Lower leg skin (tissue), 3 donors: ENCODE data around the gene ARHGEF39.

ENCODE experiments used
- POLR2A ChIP-seq, 2 donors: fragments of 450-650 bp; IDR thresholded peaks; one replicate each; pipeline ENCODE4 v1.6.1; 2016 to 2017; ENCODE audit warnings: antibody characterized with exemption in 2 of 2, mild to moderate bottlenecking in 1 of 2, moderate library complexity in 1 of 2
- TF ChIP-seq, protein P1 (sequence below), 3 donors: fragments of 450-650 bp; IDR thresholded peaks; one replicate each; pipeline ENCODE4 v1.5.1; 2016; ENCODE audit warnings: antibody characterized with exemption in 3 of 3, mild to moderate bottlenecking in 3 of 3, moderate library complexity in 2 of 3

DNA sequence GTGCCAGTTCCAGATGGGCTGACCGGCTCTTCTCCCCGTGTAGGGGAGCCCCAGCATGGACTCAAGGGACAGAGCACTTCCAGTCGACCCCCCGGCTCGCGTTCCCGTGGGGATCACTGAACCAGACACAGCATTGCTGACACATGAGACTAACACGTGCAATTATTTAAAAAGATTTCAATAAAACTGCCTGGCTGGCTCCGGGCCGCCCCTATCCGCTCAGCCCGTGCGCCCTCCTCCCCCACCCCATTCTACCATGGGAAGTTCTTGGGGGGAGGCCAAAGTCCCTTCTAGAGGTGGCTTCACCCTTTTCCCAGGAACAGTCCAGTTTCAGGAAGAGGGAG is 55.2 kb downstream of the ARHGEF39 start:
- TF ChIP-seq, protein P1, sequence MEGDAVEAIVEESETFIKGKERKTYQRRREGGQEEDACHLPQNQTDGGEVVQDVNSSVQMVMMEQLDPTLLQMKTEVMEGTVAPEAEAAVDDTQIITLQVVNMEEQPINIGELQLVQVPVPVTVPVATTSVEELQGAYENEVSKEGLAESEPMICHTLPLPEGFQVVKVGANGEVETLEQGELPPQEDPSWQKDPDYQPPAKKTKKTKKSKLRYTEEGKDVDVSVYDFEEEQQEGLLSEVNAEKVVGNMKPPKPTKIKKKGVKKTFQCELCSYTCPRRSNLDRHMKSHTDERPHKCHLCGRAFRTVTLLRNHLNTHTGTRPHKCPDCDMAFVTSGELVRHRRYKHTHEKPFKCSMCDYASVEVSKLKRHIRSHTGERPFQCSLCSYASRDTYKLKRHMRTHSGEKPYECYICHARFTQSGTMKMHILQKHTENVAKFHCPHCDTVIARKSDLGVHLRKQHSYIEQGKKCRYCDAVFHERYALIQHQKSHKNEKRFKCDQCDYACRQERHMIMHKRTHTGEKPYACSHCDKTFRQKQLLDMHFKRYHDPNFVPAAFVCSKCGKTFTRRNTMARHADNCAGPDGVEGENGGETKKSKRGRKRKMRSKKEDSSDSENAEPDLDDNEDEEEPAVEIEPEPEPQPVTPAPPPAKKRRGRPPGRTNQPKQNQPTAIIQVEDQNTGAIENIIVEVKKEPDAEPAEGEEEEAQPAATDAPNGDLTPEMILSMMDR (IDR thresholded peaks at IDR 0.05), result no peak
- TF ChIP-seq POLR2A (IDR thresholded peaks at IDR 0.05), result no peak
